Lower leg skin (tissue), 3 donors: Measurements from ENCODE around the gene RNF5.

Experiments used
- POLR2A ChIP-seq, 2 donors: fragments of 450-650 bp; IDR thresholded peaks; one replicate each; pipeline ENCODE4 v1.6.1; 2016 to 2017; ENCODE audit warnings: antibody characterized with exemption in 2 of 2, mild to moderate bottlenecking in 1 of 2, moderate library complexity in 1 of 2
- TF ChIP-seq, protein P1 (sequence below), 3 donors: fragments of 450-650 bp; IDR thresholded peaks; one replicate each; pipeline ENCODE4 v1.5.1; 2016; ENCODE audit warnings: antibody characterized with exemption in 3 of 3, mild to moderate bottlenecking in 3 of 3, moderate library complexity in 2 of 3

DNA sequence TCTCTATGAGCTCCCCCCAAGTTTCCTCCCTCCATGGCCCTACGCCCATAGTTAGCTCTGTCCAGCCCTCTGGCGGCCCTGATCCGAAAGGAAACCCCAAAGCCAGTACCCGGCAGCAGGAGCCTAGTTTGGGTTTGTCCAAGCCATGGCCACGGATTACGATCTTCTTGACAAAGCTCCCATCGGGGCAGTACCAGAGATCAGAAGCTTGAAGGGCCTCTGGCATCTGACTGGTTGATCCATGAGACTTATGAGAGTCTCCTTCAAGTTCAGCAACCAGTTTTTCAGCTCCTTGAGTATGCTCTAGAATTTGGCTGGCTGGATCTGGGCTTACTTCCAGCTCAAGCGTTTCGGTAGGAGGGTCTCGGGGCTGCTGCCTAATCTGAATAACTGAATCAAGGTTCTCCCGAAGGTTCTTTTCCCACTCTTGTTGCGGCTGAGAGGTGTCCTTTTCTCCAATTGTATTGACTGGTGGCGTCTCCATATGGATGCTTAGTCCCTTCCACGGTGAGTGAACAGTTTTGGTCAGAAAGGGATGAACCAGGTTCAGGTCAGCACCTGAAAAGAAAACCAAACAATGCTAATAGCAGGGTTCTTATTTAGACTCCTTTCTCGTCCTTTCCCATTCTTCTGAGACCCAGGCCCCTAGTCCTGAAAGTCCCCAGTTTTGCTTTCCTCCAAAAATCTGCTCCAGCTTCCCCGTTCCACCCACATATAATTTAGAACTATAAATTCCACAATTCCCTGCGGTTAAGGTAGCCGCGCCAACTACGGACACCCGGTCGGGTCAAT lies 48.7 kb upstream of the RNF5 start:
- TF ChIP-seq, protein P1, sequence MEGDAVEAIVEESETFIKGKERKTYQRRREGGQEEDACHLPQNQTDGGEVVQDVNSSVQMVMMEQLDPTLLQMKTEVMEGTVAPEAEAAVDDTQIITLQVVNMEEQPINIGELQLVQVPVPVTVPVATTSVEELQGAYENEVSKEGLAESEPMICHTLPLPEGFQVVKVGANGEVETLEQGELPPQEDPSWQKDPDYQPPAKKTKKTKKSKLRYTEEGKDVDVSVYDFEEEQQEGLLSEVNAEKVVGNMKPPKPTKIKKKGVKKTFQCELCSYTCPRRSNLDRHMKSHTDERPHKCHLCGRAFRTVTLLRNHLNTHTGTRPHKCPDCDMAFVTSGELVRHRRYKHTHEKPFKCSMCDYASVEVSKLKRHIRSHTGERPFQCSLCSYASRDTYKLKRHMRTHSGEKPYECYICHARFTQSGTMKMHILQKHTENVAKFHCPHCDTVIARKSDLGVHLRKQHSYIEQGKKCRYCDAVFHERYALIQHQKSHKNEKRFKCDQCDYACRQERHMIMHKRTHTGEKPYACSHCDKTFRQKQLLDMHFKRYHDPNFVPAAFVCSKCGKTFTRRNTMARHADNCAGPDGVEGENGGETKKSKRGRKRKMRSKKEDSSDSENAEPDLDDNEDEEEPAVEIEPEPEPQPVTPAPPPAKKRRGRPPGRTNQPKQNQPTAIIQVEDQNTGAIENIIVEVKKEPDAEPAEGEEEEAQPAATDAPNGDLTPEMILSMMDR (IDR thresholded peaks at IDR 0.05), result no peak
- TF ChIP-seq POLR2A (IDR thresholded peaks at IDR 0.05), result no peak
